Endothelial cell (in vitro differentiated cells): ENCODE data around the gene ITPR2. TPM values are rescaled to one million over a fixed set of nuclear protein-coding genes. Genes with fewer than 3 reads are reported as not detected.
A peak's percentile ranks its signal among the peaks of the same experiment; 100 is the strongest.

Experiments used
- DNase-seq: peaks from one replicate; pipeline ENCODE4 v3.0.0; 2021; ENCODE audit warnings: low spot score
- H3K27ac Mint-ChIP-seq: one replicate; pipeline ENCODE4 v1.8.0; 2021; ENCODE audit warnings: mixed read lengths, inconsistent platforms; ENCODE audit not compliant: unreplicated experiment
- H3K27me3 Mint-ChIP-seq: one replicate; pipeline ENCODE4 v1.8.0; 2021; ENCODE audit warnings: mild to moderate bottlenecking, moderate library complexity, mixed read lengths, inconsistent platforms; ENCODE audit not compliant: unreplicated experiment
- H3K36me3 Mint-ChIP-seq: one replicate; pipeline ENCODE4 v1.8.0; 2021; ENCODE audit warnings: mild to moderate bottlenecking, low read depth, mixed read lengths, inconsistent platforms; ENCODE audit not compliant: unreplicated experiment
- H3K4me1 Mint-ChIP-seq: one replicate; pipeline ENCODE4 v1.8.0; 2021; ENCODE audit warnings: mild to moderate bottlenecking, mixed read lengths, inconsistent platforms; ENCODE audit not compliant: unreplicated experiment
- H3K4me3 Mint-ChIP-seq: one replicate; pipeline ENCODE4 v1.8.0; 2021; ENCODE audit warnings: mild to moderate bottlenecking, mixed read lengths, inconsistent platforms; ENCODE audit not compliant: unreplicated experiment
- H3K9me3 Mint-ChIP-seq: one replicate; pipeline ENCODE4 v1.8.0; 2021; ENCODE audit warnings: mixed read lengths, inconsistent platforms; ENCODE audit not compliant: unreplicated experiment
- CTCF ChIP-seq: fragments of 200-600 bp; sonication (generic); IDR thresholded peaks from one replicate; pipeline ENCODE4 v1.5.0; 2021; ENCODE audit warnings: antibody characterized with exemption; ENCODE audit not compliant: unreplicated experiment
- total RNA-seq: library from RNA; stranded (reverse); fragmentation: NEBNext Ultra II Directional; extraction: Animal tissue kit (Norgen Biotek cat#: 25700); gene quantifications from one replicate; pipeline ENCODE4 v1.2.1, GENCODE V29; 2021; ENCODE audit not compliant: unreplicated experiment

Gene ITPR2
- total RNA-seq, 1 donor from 2014 or later: 33.8 TPM

GRCh38 chr12:26620907-26621306, 212.1 kb downstream of the ITPR2 start:
- peaks cover 5% of the 10 kb centered on the region for H3K36me3 Mint-ChIP-seq
- H3K4me3 Mint-ChIP-seq: no peak overlapping the region
- no peaks in the 10 kb centered on the region for H3K9me3 Mint-ChIP-seq
- H3K4me1 Mint-ChIP-seq: no peaks in the 10 kb centered on the region
- no peak overlapping the region for H3K27ac Mint-ChIP-seq
- H3K27me3 Mint-ChIP-seq: no peaks in the 10 kb centered on the region
- no peak for DNase-seq
- no peak for TF ChIP-seq CTCF

- no peak for TF ChIP-seq CTCF
- Mint-ChIP-seq H3K36me3 (peaks cover 5% of the 10 kb centered on the region), H3K27me3 (no peaks in the 10 kb centered on the region)
These were observed 215.5 kb downstream of the ITPR2 start for GRCh38 chr12:26617513-26617912.

GRCh38 chr12:26614011-26614616, 218.9 kb downstream of the ITPR2 start:
- DNase-seq: peak; percentile 60
- peaks cover 10% of the 10 kb centered on the region for H3K4me1 Mint-ChIP-seq
- no peak overlapping the region for H3K27ac Mint-ChIP-seq

More at GRCh38 chr12:26617513-26617912, 215.5 kb downstream of the ITPR2 start:
- no peak overlapping the region for H3K27ac Mint-ChIP-seq
- no peak for DNase-seq
- peaks cover 4% of the 10 kb centered on the region for H3K4me1 Mint-ChIP-seq
- H3K9me3 Mint-ChIP-seq: no peaks in the 10 kb centered on the region
- H3K4me3 Mint-ChIP-seq: no peak overlapping the region

GRCh38 chr12:26612203-26612602, 220.8 kb downstream of the ITPR2 start:
- Mint-ChIP-seq H3K9me3 (no peaks in the 10 kb centered on the region), H3K27me3 (no peaks in the 10 kb centered on the region), H3K4me3 (no peak overlapping the region), H3K4me1 (peaks cover 12% of the 10 kb centered on the region), H3K36me3 (no peaks in the 10 kb centered on the region), H3K27ac (peak overlapping the region; percentile 79)
- no peak for TF ChIP-seq CTCF
- DNase-seq: no peak

More at GRCh38 chr12:26614011-26614616, 218.9 kb downstream of the ITPR2 start:
- peak; percentile 62 for TF ChIP-seq CTCF
- Mint-ChIP-seq H3K4me3 (no peak overlapping the region), H3K27me3 (no peaks in the 10 kb centered on the region), H3K36me3 (peaks cover 5% of the 10 kb centered on the region), H3K9me3 (no peaks in the 10 kb centered on the region)

- TF ChIP-seq CTCF: no peak
- H3K4me3 Mint-ChIP-seq: no peak overlapping the region
- peaks cover 12% of the 10 kb centered on the region for H3K4me1 Mint-ChIP-seq
- no peak overlapping the region for H3K27ac Mint-ChIP-seq
- H3K27me3 Mint-ChIP-seq: no peaks in the 10 kb centered on the region
- H3K9me3 Mint-ChIP-seq: no peaks in the 10 kb centered on the region
- no peak for DNase-seq
- no peaks in the 10 kb centered on the region for H3K36me3 Mint-ChIP-seq
These were observed 221.4 kb downstream of the ITPR2 start for GRCh38 chr12:26611598-26611997.
